Neural progenitor cell (in vitro differentiated cells): ENCODE results near the gene NDUFAF3. TPM values are rescaled to one million over a fixed set of nuclear protein-coding genes. Genes with fewer than 3 reads are reported as not detected.

Experiments
- DNase-seq: peaks from one replicate; pipeline ENCODE4 v3.0.0-alpha.2; 2016; ENCODE audit warnings: low spot score
- H2AFZ ChIP-seq: fragments of 200-600 bp; sonication (generic); replicated peaks from 2 replicates; pipeline ENCODE4 v1.6.1; 2016; ENCODE audit warnings: antibody characterized with exemption
- H3F3A ChIP-seq: fragments of 200-600 bp; sonication (generic); 2 replicates; pipeline ENCODE4 v1.6.1; 2016; ENCODE audit warnings: antibody characterized with exemption, low read depth
- H3K27ac ChIP-seq: fragments of 200-600 bp; sonication (generic); 2 replicates; pipeline ENCODE4 v1.5.1; 2016; ENCODE audit warnings: mild to moderate bottlenecking
- H3K27me3 ChIP-seq: fragments of 200-600 bp; sonication (generic); 2 replicates; pipeline ENCODE4 v1.6.1; 2016; ENCODE audit warnings: mild to moderate bottlenecking, moderate library complexity
- H3K36me3 ChIP-seq: fragments of 200-600 bp; sonication (generic); 2 replicates; pipeline ENCODE4 v1.5.1; 2016
- H3K4me1 ChIP-seq: fragments of 200-600 bp; sonication (generic); 2 replicates; pipeline ENCODE4 v1.6.1; 2016; ENCODE audit warnings: mixed run types
- H3K4me2 ChIP-seq: fragments of 200-600 bp; sonication (generic); 2 replicates; pipeline ENCODE4 v1.6.1; 2016
- H3K4me3 ChIP-seq: fragments of 200-600 bp; sonication (generic); 2 replicates; pipeline ENCODE4 v1.5.1; 2016
- H3K79me2 ChIP-seq: fragments of 200-600 bp; sonication (generic); 2 replicates; pipeline ENCODE4 v1.6.1; 2016; ENCODE audit warnings: low read depth
- H3K9ac ChIP-seq: fragments of 200-600 bp; sonication (generic); 2 replicates; pipeline ENCODE4 v1.6.1; 2016
- H3K9me3 ChIP-seq: fragments of 200-600 bp; sonication (generic); 2 replicates; pipeline ENCODE4 v1.5.1; 2016; ENCODE audit warnings: low read depth
- H4K20me1 ChIP-seq: fragments of 200-600 bp; sonication (generic); 2 replicates; pipeline ENCODE4 v1.6.1; 2016; ENCODE audit warnings: low read depth
- H3K27ac Mint-ChIP-seq: 3 replicates; pipeline ENCODE4 v1.8.0; 2021; ENCODE audit warnings: mixed read lengths
- H3K27me3 Mint-ChIP-seq: 2 replicates; pipeline ENCODE4 v1.8.0; 2022; ENCODE audit warnings: low read depth, mild to moderate bottlenecking, inconsistent platforms, moderate library complexity, mixed read lengths; ENCODE audit not compliant: insufficient read depth
- H3K36me3 Mint-ChIP-seq: 3 replicates; pipeline ENCODE4 v1.8.0; 2021; ENCODE audit warnings: mixed read lengths
- H3K4me1 Mint-ChIP-seq: 3 replicates; pipeline ENCODE4 v1.8.0; 2021; ENCODE audit warnings: mixed read lengths
- H3K4me3 Mint-ChIP-seq: 3 replicates; pipeline ENCODE4 v1.8.0; 2021; ENCODE audit warnings: mild to moderate bottlenecking, moderate library complexity, mixed read lengths
- H3K9me3 Mint-ChIP-seq: 3 replicates; pipeline ENCODE4 v1.8.0; 2020; ENCODE audit warnings: mixed read lengths
- CTCF ChIP-seq: fragments of 200-600 bp; sonication (generic); IDR thresholded peaks from 2 replicates; pipeline ENCODE4 v1.5.1; 2017; ENCODE audit warnings: antibody characterized with exemption, mild to moderate bottlenecking
- EZH2 ChIP-seq: fragments of 200-600 bp; sonication (generic); IDR thresholded peaks from 2 replicates; pipeline ENCODE4 v1.6.1; 2017; ENCODE audit warnings: antibody characterized with exemption, mild to moderate bottlenecking, moderate library complexity
- EZH2phosphoT487 ChIP-seq: fragments of 200-600 bp; sonication (generic); IDR thresholded peaks from 2 replicates; pipeline ENCODE4 v1.6.1; 2017; ENCODE audit warnings: antibody characterized with exemption
- total RNA-seq: library from RNA; depleted of rRNA; stranded (reverse); fragments of >200 nt; gene quantifications from 2 replicates; pipeline ENCODE4 v1.2.3, GENCODE V29; 2015; ENCODE audit warnings: low replicate concordance

NDUFAF3 gene
- total RNA-seq, 1 donor from 2014 or later, result 26.2 TPM

DNA sequence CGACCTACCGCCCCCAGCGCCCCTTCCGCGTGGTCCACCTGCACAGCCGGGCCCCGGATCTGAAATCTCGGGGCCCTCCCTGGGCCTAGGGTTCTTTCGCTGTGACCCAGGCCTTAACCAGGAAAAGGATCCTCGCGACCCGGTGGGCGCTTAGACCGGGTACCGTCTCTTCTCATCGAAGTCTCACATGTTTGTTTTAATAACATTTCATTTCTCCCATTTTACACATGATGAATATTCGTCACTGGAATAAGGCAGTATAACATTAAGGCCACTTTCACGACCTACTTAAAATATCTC lies 3.3 kb upstream of the NDUFAF3 start:
- Histone ChIP-seq H3K27ac (no peak overlapping the region), H4K20me1 (peaks cover 51% of the 10 kb centered on the region), H2AFZ (no peak overlapping the region), H3K36me3 (no peaks in the 10 kb centered on the region), H3K4me1 (peaks cover 15% of the 10 kb centered on the region), H3K79me2 (peaks cover 38% of the 10 kb centered on the region), H3K9ac (no peak overlapping the region), H3K9me3 (no peaks in the 10 kb centered on the region), H3K27me3 (no peaks in the 10 kb centered on the region), H3K4me2 (peak overlapping the region; percentile 82), H3K4me3 (peak overlapping the region; percentile 79), H3F3A (peaks cover 71% of the 10 kb centered on the region)
- H3K4me3 Mint-ChIP-seq, result peak overlapping the region; percentile 97
- peak overlapping the region; percentile 8 for H3K27ac Mint-ChIP-seq
- H3K9me3 Mint-ChIP-seq, result no peaks in the 10 kb centered on the region
- peaks cover 23% of the 10 kb centered on the region for H3K4me1 Mint-ChIP-seq
- TF ChIP-seq EZH2 (no peak), EZH2phosphoT487 (no peak), CTCF (no peak)
- peaks cover 20% of the 10 kb centered on the region for H3K36me3 Mint-ChIP-seq
- no peak for DNase-seq
- peaks cover 7% of the 10 kb centered on the region for H3K27me3 Mint-ChIP-seq

- H3K4me3 ChIP-seq, result peak overlapping the region; percentile 73
- H3K9ac ChIP-seq, result peak overlapping the region; percentile 75
- Mint-ChIP-seq H3K36me3 (peaks cover 19% of the 10 kb centered on the region), H3K4me3 (peak overlapping the region; percentile 97), H3K27ac (no peak overlapping the region), H3K4me1 (peaks cover 26% of the 10 kb centered on the region), H3K27me3 (peaks cover 7% of the 10 kb centered on the region), H3K9me3 (no peaks in the 10 kb centered on the region)
- peaks cover 15% of the 10 kb centered on the region for H3K4me1 ChIP-seq
- no peaks in the 10 kb centered on the region for H3K36me3 ChIP-seq
- no peaks in the 10 kb centered on the region for H3K27me3 ChIP-seq
- H3K9me3 ChIP-seq, result no peaks in the 10 kb centered on the region
- no peak overlapping the region for H2AFZ ChIP-seq
- DNase-seq, result no peak
- peaks cover 78% of the 10 kb centered on the region for H3F3A ChIP-seq
- H3K4me2 ChIP-seq, result peak overlapping the region; percentile 82
- TF ChIP-seq EZH2 (no peak), EZH2phosphoT487 (no peak), CTCF (no peak)
- peaks cover 44% of the 10 kb centered on the region for H3K79me2 ChIP-seq
- H3K27ac ChIP-seq, result no peak overlapping the region
- peaks cover 38% of the 10 kb centered on the region for H4K20me1 ChIP-seq
Measured at GRCh38 chr3:49019941-49020329, 2.0 kb upstream of the NDUFAF3 start.

DNA sequence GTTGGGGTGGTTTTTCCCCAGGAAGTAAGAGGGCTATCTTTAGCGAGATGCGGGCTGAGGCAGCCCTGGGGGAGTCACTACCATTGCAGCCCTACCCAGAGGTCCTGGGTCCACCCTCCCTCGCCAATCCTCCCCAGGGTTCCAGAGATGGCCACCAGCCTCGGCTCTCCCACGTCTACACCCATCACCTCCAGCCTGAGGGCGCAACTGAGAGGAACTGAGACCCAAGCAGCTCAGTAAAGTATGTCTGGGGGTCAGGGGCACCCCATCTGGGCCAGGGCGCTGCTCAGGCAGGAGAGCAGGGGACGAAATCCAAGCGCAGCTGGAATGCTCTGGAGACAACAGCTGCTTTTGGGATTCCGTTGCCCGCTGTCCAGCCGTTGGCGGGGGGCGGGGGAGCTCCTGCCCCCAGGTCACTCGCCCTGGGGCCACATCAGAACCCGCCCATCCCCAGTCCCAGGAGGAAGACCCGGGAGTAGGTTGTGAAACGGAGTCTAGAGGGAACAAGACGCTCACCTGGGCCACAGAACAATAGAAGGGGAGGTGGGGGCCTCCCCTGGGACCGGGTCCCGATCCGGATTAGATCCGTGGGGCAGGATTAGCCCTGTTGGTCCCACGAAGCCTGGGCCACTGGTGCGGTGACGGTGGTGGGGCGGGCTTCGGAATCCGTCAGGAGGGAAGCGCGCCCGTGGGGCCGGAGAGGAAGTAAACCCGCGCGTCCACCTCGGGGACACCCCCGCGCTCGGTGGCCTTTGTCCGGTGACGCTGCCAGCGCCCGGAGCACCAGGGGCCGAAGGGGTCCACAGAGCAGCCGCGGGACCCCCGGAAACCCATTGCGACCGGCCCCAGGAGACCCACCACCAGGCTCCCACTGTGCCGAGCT lies 1.4 kb upstream of the NDUFAF3 start:
- H3K27me3 ChIP-seq, result no peaks in the 10 kb centered on the region
- H3K27ac ChIP-seq, result peak overlapping the region; percentile 63
- DNase-seq, result peak; percentile 78
- H3K4me1 ChIP-seq, result peaks cover 15% of the 10 kb centered on the region
- peak overlapping the region; percentile 73 for H3K4me3 ChIP-seq
- peaks cover 26% of the 10 kb centered on the region for H3K4me1 Mint-ChIP-seq
- H3K9ac ChIP-seq, result peak overlapping the region; percentile 75
- H3K36me3 ChIP-seq, result no peaks in the 10 kb centered on the region
- no peak overlapping the region for H2AFZ ChIP-seq
- H3K9me3 Mint-ChIP-seq, result no peaks in the 10 kb centered on the region
- H3K36me3 Mint-ChIP-seq, result peaks cover 18% of the 10 kb centered on the region
- H4K20me1 ChIP-seq, result peaks cover 32% of the 10 kb centered on the region
- H3K4me2 ChIP-seq, result peak overlapping the region; percentile 82
- H3K79me2 ChIP-seq, result peaks cover 44% of the 10 kb centered on the region
- H3K4me3 Mint-ChIP-seq, result peak overlapping the region; percentile 97
- TF ChIP-seq EZH2 (no peak), CTCF (no peak), EZH2phosphoT487 (no peak)
- no peak overlapping the region for H3K27ac Mint-ChIP-seq
- H3F3A ChIP-seq, result peaks cover 76% of the 10 kb centered on the region
- H3K9me3 ChIP-seq, result no peaks in the 10 kb centered on the region
- H3K27me3 Mint-ChIP-seq, result peaks cover 7% of the 10 kb centered on the region
